GM18519 (cell line): Measurements from ENCODE around the gene ZNF195.
A peak's percentile ranks its signal among the peaks of the same experiment; 100 is the strongest.
"Not testable (repeated sequence)": the region's sequence is repeated elsewhere in the genome, so short reads cannot be mapped to it uniquely, and the experiment has no call there.

Experiments used
- ATAC-seq: cut with Tn5 transposase; IDR thresholded peaks from one replicate; pipeline ENCODE4 v1.9.1; 2021; ENCODE audit warnings: mild to moderate bottlenecking, moderate library complexity; ENCODE audit not compliant: unreplicated experiment, low FRiP score

The ZNF195 gene

DNA sequence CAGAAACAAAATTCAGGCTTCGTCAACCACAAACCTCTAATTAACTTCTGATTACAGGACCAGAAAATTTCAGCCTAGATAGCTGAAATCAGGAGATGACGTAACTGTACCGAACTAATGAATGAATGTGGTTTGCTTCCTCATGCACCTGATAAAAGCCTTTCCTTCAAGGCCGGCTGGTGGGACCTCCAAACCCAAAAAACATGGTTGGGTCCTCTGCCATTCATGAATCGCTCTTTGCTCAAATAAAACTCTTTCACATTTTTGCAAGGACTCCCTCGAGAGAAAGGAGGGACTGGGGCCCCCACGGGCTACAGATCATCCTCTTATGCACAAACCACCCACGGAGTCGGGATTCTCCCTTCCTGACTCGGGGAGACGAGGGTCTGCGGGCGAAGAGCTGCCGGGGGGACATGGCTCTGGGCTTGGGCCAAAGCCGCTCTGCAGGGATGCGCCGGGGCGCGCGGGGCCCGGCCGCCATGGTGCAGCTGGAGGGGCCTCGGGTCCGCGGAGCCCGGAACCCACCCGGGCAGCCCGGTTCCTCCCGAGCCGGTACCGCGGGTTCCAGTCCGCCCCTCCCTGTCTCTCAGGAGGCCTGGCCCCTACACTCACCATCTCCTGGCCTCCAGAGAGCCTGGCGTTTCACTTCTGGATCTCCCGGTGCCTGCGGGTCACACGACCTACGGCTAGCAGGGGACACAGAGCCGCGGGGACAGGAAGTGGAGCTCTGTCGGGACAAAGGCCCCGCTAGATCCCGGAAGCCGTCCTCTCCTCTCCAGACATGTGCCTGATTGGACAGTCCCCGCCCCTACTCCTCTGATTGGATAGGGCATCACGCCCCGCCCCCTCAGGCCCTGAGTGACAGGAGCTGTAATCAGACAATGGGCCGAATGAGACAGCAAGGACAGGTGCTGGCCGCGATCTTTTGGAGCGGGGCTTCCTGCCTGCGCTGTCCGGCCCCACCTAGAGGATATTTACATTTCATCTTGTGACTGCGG lies at the start of gene ZNF195:
ZNF195 (minus strand) TSS at position 721 of the 998 bp plus-strand sequence; CDS start at position 615, 106 bp downstream.
- ATAC-seq: peak; percentile 92

DNA sequence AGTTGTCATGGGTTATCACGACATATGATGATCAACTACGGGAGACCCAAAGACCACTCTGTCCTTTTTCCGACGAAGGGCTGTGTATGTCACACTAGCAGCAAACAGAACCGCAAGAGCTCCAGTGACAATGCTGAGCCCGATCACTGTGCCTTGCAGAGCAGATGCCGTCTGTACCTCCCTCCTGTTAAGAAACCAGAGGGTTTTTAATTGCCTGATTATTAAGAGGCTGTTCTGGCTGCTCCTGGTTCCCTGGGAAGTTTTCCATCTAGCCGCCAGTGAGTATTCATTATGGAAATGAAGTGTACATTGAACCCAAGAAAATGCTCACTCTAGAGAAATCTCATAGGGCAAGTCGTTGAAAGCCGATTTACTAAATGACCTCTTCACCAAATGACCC lies 49.1 kb upstream of the ZNF195 start:
- ATAC-seq: not testable (repeated sequence)

DNA sequence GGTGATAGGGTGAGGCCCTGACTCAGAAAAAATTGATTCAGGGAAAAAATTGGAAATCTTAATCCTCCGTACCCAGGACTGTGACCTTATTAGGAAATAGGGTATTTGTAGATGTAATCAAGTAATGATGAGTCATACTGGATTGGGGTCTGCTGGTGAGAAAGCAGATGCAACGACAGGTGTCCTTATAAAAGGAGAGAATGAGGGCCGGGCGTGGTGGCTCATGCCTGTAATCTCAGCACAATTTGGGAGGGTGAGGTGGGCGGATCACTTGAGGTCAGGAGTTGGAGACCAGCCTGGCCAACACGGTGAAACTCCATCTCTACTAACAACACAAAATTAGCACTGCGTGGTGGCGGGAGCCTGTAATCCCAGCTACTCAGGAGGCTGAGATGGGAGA lies 47.6 kb upstream of the ZNF195 start:
- not testable (repeated sequence) for ATAC-seq

DNA sequence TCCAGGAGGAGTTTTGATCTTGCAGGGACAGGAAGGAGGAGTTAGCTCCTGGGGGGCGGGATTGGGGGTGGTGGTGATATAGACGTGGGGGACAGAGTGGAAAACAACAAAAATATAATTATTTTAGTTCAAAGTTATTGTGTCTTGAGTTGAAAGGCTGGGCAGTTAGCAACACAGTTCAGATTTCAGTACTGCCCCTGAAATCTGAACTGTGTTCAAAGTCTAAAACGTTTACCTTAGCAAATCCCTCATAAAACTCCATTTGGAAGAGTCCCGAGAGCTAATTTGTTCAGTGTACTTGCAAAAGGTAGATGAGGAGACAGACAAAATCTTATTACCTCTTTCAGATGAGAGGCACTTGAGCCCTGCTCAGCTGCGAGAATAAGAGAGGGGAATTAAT lies 45.0 kb upstream of the ZNF195 start:
- not testable (repeated sequence) for ATAC-seq

DNA sequence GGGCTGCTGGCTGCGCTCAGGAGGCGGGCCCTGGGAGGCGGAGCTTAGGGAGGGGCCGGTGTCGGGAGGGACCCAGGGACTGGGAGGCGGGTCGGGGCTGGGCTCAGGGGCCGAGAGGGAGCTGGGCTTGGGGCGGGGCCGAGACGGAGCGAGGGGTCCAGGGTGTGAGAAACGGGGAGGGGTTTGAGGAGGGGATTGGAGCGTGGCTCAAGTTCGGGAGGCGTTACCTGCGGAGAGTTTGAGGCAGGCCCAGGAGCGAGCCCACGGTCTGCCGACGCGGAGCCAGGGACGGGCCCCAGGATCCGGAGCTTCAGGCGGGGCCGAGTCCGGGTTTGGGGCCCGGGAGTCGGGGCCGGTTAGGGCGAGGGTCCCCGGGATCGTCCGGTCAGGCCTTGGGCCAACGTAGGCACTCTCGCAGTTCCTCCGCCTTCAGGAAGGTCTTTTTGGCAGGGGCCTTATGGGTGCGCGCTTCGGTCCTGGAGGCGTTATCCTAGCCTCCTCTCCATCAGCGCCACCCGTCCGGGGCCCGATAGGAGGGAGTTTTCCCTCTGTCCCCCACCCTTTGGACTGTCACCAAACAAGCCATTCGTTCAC lies 44.3 kb upstream of the ZNF195 start:
- ATAC-seq: not testable (repeated sequence)

DNA sequence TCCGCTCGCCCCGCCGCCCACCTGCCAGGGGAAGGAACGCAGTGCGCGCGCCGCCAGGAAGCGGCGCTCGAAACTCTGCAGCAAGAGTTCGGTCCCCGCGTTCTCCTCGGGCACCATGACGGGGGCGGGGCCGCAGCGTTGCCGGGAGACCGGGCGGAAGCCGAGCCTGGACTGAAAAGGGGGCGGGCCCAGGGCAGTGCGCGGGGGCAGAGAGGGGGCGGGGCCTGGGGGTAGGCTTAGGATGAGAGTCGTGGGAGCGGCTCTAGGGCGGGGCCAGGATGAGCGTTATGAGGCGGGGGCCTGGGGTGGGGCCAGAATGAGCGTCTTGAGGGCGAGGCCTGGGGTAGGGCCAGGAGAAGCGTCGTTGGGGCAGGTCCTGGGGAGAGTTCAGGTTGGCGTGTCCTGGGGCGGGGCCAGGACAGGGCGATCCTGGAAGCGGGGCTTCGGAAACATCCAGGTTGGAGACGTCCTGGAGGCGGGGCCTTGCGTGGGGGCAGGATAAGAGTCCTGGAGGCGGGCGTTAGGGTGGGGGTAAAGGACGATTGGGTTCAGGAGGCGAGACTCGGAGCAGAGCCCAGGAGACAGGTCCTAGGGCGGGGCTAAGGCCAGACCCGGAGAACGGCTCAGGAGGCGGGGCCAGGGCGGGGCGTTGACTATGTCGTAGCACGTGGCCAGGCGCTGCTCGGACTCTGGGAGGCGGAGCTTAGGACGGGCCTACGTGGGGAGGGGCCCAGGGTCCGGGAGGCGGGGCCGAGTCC lies 43.6 kb upstream of the ZNF195 start:
- peak; percentile 64 for ATAC-seq

DNA sequence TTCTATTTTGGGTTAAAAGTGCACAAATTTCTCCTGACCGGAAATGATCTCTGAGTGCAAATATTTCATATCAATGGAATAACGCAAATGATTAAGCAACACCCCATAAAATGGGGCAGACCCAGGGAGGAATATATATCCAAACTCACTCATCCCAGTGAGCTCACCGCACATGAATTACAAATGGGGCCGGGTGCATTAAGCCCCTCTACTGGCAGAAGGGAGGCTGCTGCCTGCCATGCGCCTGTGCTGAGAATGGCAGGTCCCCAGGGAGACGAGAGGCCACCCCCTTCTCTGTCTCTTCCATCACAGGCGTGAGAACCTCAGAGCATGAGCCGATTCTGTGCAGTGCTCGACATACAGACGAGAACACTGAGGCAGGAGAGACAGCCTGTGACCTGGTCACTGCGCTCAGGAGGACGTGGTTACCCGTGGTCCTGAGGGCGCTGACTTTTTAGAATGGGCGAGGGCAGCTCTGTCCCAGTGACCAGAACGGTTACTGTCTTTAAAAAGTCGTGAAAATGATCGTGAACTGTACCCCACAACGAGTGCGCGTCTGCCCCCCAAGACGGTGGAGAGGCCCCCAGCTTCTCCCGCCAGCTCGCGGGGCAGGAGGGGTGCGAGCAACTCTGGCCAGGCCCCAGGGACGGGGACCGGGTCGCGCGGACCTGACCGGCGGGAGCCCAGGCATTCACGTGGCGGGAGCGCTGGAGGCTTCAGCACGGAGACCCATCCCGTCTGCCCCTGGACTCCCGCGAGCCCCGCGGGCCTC lies 42.8 kb upstream of the ZNF195 start:
- not testable (repeated sequence) for ATAC-seq

DNA sequence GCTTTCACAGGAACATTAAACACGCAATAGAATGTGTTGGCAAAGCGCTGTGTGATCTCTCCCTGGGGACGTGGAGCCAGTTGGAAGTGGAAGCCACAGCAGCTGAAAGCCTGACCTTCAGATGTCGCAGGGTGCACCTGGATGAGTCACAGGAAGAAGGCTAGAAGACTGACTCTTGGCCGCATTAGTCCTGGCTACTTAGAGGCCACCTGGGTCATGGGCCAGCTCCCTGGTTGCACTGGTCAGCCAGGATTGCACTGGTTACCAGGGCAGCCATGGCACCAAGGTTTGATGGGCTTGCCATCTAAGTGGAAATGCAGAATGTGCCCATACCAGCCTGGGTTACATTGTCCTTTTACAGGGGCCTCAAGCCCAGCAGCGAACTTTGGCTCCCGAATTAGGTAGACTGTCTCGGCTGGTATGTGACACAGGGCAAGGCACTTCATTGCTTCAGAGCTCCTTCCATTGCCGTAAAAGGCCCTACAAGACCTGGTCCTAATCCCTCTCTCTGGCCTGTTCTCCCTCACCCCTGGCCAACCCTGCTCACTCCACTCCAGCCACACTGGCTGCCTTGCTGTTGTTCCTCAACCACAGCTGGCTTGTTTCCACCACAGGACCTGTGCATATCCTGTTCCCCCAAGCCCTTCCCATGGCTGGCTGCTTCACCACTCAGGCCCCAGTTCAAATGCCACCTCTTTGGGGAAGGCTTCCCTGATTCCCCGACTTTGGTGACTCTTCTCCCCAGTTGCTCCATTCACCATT lies 41.5 kb upstream of the ZNF195 start:
- ATAC-seq: not testable (repeated sequence)

DNA sequence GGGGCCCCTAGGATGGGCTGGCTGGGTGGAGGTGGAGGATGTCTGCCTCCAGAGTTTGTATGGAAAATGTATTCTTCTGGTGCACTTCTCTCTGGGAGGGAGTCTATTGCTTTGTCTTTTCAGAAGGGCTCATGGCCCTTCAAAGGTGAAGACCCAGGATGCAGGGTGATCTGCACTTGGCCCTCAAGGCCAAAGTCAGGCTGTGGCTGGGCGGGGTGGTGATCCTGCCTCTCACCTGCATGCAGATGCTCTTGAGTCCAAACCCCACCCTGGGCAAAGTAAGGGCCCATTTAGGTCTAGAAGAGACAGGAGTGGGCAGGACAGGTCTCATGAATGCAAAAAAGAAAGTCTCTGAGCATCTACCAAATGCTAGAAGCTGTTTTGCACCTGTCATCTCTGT lies 40.5 kb upstream of the ZNF195 start:
- ATAC-seq: not testable (repeated sequence)

DNA sequence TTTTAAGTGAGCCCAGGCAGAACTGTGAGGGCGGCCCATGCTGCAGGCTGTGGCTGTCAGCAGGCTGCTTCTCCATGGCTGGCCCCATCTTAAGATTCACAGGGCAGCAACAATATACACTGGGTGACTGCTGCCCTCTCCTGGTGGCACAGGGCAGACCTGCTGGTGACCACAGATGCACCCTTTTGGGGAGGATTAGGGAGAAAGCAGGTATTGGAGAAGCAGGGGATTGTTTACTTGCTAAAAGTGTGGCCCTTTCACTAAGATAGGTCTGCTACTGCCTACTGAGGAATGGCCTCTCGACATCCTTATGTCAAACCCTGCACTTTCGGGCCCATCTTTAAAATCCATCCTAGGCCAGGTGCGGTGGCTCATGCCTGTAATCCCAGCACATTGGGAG lies 38.1 kb upstream of the ZNF195 start:
- ATAC-seq: not testable (repeated sequence)

DNA sequence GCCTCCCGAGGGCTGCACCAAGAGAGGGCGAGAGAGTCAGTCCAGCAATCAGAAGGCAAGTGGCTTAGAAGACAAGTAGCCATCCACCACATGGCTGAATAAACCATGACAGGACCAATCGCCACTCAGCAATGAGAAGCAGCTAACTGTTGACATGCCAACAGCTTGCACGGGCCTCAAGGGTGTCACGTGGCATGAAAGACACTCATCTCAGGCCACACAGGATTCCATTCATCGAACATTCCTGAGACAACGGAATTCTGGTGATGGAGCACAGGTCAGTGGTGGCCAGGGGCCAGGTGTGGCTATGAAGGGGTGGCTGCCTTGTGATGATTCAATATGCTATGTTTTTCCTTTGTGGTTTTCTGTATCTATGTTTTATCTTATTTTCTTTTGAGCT lies 36.4 kb upstream of the ZNF195 start:
- not testable (repeated sequence) for ATAC-seq

DNA sequence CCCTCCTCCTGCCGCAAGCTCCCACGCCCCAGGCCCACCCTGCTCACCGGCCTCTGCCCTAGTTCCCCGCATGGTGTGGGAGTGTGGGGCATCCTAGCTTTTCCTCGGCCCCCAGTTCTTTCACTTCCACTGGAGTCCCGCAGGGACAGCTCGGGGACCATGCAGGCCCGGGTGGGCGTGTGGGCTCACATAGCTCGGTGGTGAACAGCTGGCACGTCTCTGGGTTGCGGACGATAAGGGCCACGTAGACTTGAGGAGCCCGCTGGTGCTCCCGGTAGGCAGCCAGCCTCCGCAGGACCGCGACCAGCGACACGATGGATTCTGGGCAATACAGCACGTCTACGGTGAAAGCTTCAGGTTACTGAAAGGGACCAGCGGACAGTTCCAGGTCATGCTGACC lies 34.7 kb upstream of the ZNF195 start:
- not testable (repeated sequence) for ATAC-seq

DNA sequence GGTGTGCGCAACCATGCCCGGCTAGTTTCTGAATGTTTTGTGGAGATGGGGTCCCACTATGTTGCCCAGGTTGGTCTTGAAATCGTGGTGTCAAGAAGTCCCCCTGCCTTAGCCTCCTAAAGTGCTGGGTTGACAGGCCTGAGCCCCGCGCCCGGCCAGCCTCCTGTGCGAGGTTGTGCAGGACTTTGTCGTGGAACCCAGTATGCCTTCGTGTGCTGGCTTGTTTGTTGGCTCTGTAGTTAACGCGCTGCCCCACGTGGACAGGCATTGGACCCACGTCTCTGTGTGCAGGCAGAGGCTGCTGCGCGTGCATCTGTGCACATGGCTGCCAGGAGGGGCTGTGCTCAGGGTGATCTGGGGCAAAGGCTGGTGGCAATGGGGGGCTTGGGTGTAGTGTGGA lies 33.9 kb upstream of the ZNF195 start:
- ATAC-seq: no peak

DNA sequence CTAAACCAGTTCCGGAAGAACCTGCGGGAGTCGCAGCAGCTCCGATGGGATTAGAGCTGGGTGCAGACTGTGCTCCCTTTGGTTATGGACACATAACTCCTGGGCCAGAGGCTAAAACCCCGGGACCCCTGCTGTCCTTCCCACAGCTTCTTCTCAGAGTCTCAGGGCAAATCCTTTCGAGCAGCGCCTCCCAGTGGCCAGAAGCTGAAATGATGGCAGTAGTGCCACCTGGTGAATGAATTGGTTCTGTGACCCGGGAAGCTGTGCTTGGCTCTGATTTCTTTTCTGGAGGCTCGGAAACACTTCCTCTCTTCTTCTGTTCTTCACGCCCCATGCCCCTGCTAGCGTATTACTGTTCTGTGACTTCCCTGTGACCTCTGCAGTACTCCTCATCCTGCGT lies 29.8 kb upstream of the ZNF195 start:
- ATAC-seq: not testable (repeated sequence)

DNA sequence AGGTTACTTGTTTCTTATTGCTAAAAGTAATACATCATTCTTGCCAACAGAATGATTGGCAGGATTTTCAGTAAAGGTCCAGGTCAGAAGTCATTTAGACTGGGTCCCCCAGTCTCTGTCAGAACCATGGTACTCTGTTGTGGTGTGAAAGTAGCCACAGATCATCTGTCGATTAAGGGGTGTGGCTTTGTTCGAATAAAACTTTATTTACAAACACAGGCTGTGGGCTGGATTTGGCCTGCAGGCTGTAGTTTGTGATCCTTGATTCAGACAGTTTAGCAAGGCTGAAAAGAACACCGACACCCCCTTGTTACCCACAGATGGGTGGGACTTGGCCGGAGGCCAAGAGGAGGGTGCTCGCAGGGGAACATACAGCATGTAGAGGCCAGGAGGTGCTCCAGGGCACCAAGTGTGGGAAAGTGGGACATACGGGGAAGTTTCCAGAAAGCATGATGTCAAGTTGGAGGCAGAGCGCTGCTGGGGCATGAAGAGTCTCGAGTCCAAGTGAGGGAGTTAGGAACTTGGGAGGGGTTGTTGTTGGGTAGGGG lies 29.2 kb upstream of the ZNF195 start:
- ATAC-seq: not testable (repeated sequence)

DNA sequence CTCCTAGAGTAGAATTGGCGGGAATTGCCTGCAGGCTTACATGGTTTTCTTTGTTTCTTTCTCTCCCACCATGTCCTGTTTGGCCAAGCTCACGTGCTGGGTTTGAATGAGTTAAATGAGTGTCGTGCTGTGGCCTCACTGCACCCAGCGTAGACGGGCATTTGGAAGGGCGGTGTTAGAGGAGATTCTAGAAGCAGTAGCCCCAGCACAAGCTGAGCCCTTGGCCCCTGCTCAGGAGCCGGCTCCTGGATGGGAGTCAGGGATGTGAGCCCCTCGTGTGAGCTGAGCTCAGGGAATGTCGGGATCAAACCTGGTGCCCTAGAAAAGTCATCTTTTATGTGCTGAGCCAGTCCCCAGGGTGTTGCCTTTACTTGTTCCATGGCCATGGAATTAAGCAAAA lies 28.0 kb upstream of the ZNF195 start:
- not testable (repeated sequence) for ATAC-seq

DNA sequence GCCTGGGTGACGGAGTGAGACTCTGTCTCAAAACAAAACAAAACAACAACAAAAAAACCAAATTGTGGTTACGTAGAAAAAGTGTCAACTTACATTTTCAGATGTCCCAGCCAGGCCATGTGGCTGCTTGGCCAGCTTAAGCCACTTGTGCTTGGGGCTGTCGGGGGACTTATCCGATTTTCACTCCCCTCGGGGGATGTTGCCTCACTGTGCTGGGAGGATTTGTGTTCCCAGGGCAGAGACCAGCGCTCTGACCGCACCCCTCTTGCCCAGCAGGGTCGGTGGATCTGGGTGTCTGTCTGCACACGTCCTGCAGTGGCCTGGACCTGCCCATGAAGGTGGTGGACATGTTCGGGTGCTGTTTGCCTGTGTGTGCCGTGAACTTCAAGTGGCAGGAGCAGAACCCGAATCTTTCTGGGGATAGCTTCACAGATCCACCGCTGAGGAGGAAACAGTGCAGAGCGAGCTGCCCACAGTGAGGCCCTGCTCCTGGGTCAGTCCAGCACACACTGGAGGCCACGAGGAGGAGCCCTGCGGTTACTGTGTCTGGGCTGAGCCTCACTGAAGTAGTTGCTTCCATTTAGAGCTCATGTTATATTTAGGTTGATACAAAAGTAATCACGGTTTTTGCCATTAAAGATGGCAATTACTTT lies 27.4 kb upstream of the ZNF195 start:
- ATAC-seq: not testable (repeated sequence)

DNA sequence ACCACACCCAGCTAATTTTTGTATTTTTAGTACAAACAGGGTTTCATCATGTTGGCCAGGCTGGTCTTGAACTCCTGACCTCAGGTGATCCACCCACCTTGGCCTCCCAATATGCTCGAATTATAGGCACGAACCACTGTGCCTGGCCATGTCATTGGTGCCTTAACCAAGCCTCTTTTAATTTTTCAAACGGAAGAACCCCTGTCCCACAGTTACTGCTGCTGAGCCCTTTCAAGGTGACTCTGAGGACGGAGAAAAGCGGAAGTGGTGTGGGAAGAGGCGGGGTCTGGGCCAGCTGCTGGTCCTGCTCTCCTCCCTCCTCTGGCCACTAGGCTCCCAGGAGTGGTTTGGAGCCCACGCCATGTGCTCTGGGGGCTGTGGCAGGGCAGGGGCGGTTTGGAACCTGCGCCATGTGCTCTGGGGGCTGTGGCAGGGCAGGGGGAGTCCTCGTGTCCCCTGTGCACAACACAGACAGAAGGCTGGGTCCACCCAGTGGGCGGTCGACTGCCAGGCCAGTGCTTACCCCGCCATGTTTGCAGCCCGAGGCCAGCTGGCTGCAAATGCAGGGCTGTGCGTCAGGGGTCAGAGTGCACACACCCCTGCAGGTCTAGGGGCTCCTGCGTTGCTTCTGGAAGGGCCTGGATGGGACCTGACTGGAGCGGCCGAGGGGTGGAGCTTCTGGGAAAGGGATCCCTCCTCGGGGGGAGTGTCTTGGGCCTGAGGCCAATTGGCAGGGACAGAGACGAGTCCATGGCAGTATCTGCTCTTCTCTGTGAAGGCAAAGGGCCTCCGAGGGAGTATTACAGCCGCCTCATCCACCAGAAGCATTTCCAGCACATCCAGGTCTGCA lies 25.4 kb upstream of the ZNF195 start:
- ATAC-seq: not testable (repeated sequence)
